Fibroblast of lung (primary cell): Measurements from ENCODE around the gene DOC2A. TPM values are rescaled to one million over a fixed set of nuclear protein-coding genes. Genes with fewer than 3 reads are reported as not detected.

Source experiments
- DNase-seq, 2 donors: peaks; one replicate each; pipeline versions ENCODE4 v3.0.0 to v3.0.0-alpha.2; 2010; ENCODE audit warnings: low read depth in 2 of 2
- H2AFZ ChIP-seq: 2 replicates; pipeline ENCODE4 v1.5.1; 2012; ENCODE audit warnings: low read length, control low read depth, inconsistent platforms
- H3K27ac ChIP-seq: 2 replicates; pipeline ENCODE4 v1.5.1; 2011; ENCODE audit warnings: low read length, control low read depth; ENCODE audit not compliant: insufficient read depth
- H3K27me3 ChIP-seq: 2 replicates; pipeline ENCODE4 v1.5.1; 2011; ENCODE audit warnings: mild to moderate bottlenecking, low read length; ENCODE audit not compliant: control insufficient read depth, insufficient read depth
- H3K36me3 ChIP-seq: 2 replicates; pipeline ENCODE4 v1.5.1; 2011; ENCODE audit warnings: low read length; ENCODE audit not compliant: control insufficient read depth, insufficient read depth
- H3K4me1 ChIP-seq: 2 replicates; pipeline ENCODE4 v1.5.1; 2011; ENCODE audit warnings: low read length; ENCODE audit not compliant: control insufficient read depth, insufficient read depth; ENCODE audit errors: extremely low read depth
- H3K4me2 ChIP-seq: 2 replicates; pipeline ENCODE4 v1.5.1; 2011; ENCODE audit warnings: low read length, control low read depth; ENCODE audit not compliant: insufficient read depth; ENCODE audit errors: extremely low read depth
- H3K4me3 ChIP-seq, 4 experiments: fragments of 200-600 bp in 1 of 4; sonication (generic) in 1 of 4; replicated peaks in 1 of 4; 2 replicates each; pipeline ENCODE4 v1.5.1; 2011 to 2016; ENCODE audit warnings: low read length in 4 of 4, low read depth in 3 of 4, mild to moderate bottlenecking in 3 of 4, control low read depth in 2 of 4, inconsistent platforms in 1 of 4, mixed read lengths in 1 of 4; ENCODE audit not compliant: insufficient read depth in 1 of 4; ENCODE audit errors: control extremely low read depth in 1 of 4
- H3K79me2 ChIP-seq: 2 replicates; pipeline ENCODE4 v1.5.1; 2012; ENCODE audit warnings: mild to moderate bottlenecking, low read length, inconsistent platforms; ENCODE audit not compliant: control insufficient read depth, insufficient read depth
- H3K9ac ChIP-seq: 2 replicates; pipeline ENCODE4 v1.5.1; 2011; ENCODE audit warnings: mild to moderate bottlenecking, low read length, control low read depth; ENCODE audit not compliant: insufficient read depth
- H3K9me3 ChIP-seq: 2 replicates; pipeline ENCODE4 v1.5.1; 2012; ENCODE audit warnings: low read depth, low read length; ENCODE audit not compliant: control insufficient read depth, insufficient read depth
- H4K20me1 ChIP-seq: 2 replicates; pipeline ENCODE4 v1.5.1; 2011; ENCODE audit warnings: low read length; ENCODE audit not compliant: control insufficient read depth, insufficient read depth; ENCODE audit errors: extremely low read depth
- CTCF ChIP-seq, 2 donors: IDR thresholded peaks in 1 of 2; conservative IDR thresholded peaks in 1 of 2; 1 replicate in 1 of 2; 2 replicates in 1 of 2; pipeline ENCODE4 v1.5.1; 2011 to 2012; ENCODE audit warnings: low read length in 2 of 2, control low read depth in 1 of 2, inconsistent platforms in 1 of 2, low read depth in 1 of 2, mild to moderate bottlenecking in 1 of 2
- EZH2 ChIP-seq: IDR thresholded peaks from 2 replicates; pipeline ENCODE4 v1.5.1; 2012; ENCODE audit warnings: low read length, control low read depth, mild to moderate bottlenecking; ENCODE audit errors: missing control alignments
- polyA plus RNA-seq, 2 donors: library from polyadenylated mRNA; depleted of rRNA in 1 of 2; stranded (reverse) in 1 of 2; unstranded in 1 of 2; fragments of >200 nt; gene quantifications; 2 replicates each; pipeline ENCODE4 v1.2.1, GENCODE V29; 2011 to 2012; ENCODE audit warnings: missing spikeins in 1 of 2
- total RNA-seq: library from RNA; depleted of rRNA; stranded (reverse); fragments of >200 nt; gene quantifications from 2 replicates; pipeline ENCODE4 v1.2.1, GENCODE V29; 2014

The DOC2A gene
- total and polyA plus RNA-seq, 2 donors (not counting 1 experiment from before 2014, with no cell fraction given): 0.03 to 0.33 TPM

GRCh38 chr16:30054451-30054850, 43.6 kb upstream of the DOC2A start:
- peak overlapping the region; percentile 25 for H3K4me2 ChIP-seq
- H3K9ac ChIP-seq: no peak overlapping the region
- no peak overlapping the region for H2AFZ ChIP-seq
- H3K27me3 ChIP-seq: no peaks in the 10 kb centered on the region
- peaks cover 3% of the 10 kb centered on the region for H3K79me2 ChIP-seq
- peaks cover 5% of the 10 kb centered on the region for H3K4me1 ChIP-seq
- H3K9me3 ChIP-seq: no peaks in the 10 kb centered on the region
- H3K4me3 ChIP-seq: no peak overlapping the region
- no peak for DNase-seq
- H4K20me1 ChIP-seq: no peaks in the 10 kb centered on the region
- H3K27ac ChIP-seq: no peak overlapping the region
- peaks cover 2% of the 10 kb centered on the region for H3K36me3 ChIP-seq
- TF ChIP-seq CTCF (conservative IDR thresholded peaks at IDR 0.05 in 1 of 2, IDR thresholded peaks at IDR 0.05 in 1 of 2; ENCODE audit: low read depth in 1 of 2, low read length in 2 of 2) (no peak), EZH2 (no peak)

GRCh38 chr16:30053376-30054015, 42.7 kb upstream of the DOC2A start:
- H3K9me3 ChIP-seq: no peaks in the 10 kb centered on the region
- H3K4me2 ChIP-seq: peak overlapping the region; percentile 80
- DNase-seq: peak in 1 of 2 donors; percentile 62
- H3K36me3 ChIP-seq: peaks cover 2% of the 10 kb centered on the region
- peak overlapping the region; percentile 60 for H2AFZ ChIP-seq
- H3K27me3 ChIP-seq: no peaks in the 10 kb centered on the region
- peak overlapping the region; percentile 71 for H3K9ac ChIP-seq
- TF ChIP-seq CTCF (conservative IDR thresholded peaks at IDR 0.05 in 1 of 2, IDR thresholded peaks at IDR 0.05 in 1 of 2; ENCODE audit: low read depth in 1 of 2, low read length in 2 of 2) (no peak), EZH2 (no peak)
- no peaks in the 10 kb centered on the region for H4K20me1 ChIP-seq
- H3K27ac ChIP-seq: peak overlapping the region; percentile 64
- H3K4me3 ChIP-seq: peak overlapping the region; percentile 53 to 88 (median 68)
- peaks cover 3% of the 10 kb centered on the region for H3K79me2 ChIP-seq
- H3K4me1 ChIP-seq: peaks cover 5% of the 10 kb centered on the region

GRCh38 chr16:30052671-30053372, 42.0 kb upstream of the DOC2A start:
- H4K20me1 ChIP-seq: no peaks in the 10 kb centered on the region
- TF ChIP-seq CTCF (conservative IDR thresholded peaks at IDR 0.05 in 1 of 2, IDR thresholded peaks at IDR 0.05 in 1 of 2; ENCODE audit: low read depth in 1 of 2, low read length in 2 of 2) (no peak), EZH2 (no peak)
- peak overlapping the region; percentile 64 for H3K27ac ChIP-seq
- peak overlapping the region; percentile 80 for H2AFZ ChIP-seq
- peak overlapping the region; percentile 80 for H3K4me2 ChIP-seq
- H3K9ac ChIP-seq: peak overlapping the region; percentile 71
- H3K27me3 ChIP-seq: no peaks in the 10 kb centered on the region
- H3K79me2 ChIP-seq: peaks cover 3% of the 10 kb centered on the region
- peak overlapping the region; percentile 53 to 88 (median 68) for H3K4me3 ChIP-seq
- no peaks in the 10 kb centered on the region for H3K9me3 ChIP-seq
- peaks cover 5% of the 10 kb centered on the region for H3K4me1 ChIP-seq
- peak; percentile 87 to 88 for DNase-seq
- peaks cover 2% of the 10 kb centered on the region for H3K36me3 ChIP-seq
